ENCODE results near the gene SRMS. TPM values are rescaled to one million over a fixed set of nuclear protein-coding genes. Genes with fewer than 3 reads are reported as not detected.
A peak's percentile ranks its signal among the peaks of the same experiment; 100 is the strongest.

SRMS gene
- total RNA-seq, 1 experiment from 2014 or later, result 0.22 TPM

- no peaks in the 10 kb centered on the region for H4K20me1 ChIP-seq (ENCODE audit: low read length)
- 0 out of 2 replicates have a peak overlapping the region, but pooled peaks have one; percentile 5 for H3K4me2 ChIP-seq (ENCODE audit: low read length)
- H3K27ac ChIP-seq (ENCODE audit: low read length), result no peak overlapping the region
- no peaks in the 10 kb centered on the region for H3K9me3 ChIP-seq (ENCODE audit: low read length)
- no peak overlapping the region for H3K9ac ChIP-seq (ENCODE audit: low read length)
- no peak for TF ChIP-seq CTCF (conservative IDR thresholded peaks at IDR 0.05; ENCODE audit: low read depth, low read length)
- no peak for TF ChIP-seq EZH2 (IDR thresholded peaks at IDR 0.05; ENCODE audit: low read length, unreplicated experiment)
- TF ChIP-seq EZH2phosphoT487 (IDR thresholded peaks at IDR 0.05; ENCODE audit: borderline replicate concordance, low read length), result no peak
- intact Hi-C loops (cut with micrococcal nuclease), result no loop called here
- 0 out of 2 replicates have a peak overlapping the region, but pooled peaks have one; percentile 21 for H2AFZ ChIP-seq (ENCODE audit: low read length)
- peaks cover 15% of the 10 kb centered on the region for H3K4me1 ChIP-seq (ENCODE audit: insufficient read depth, low read length)
- H3K27me3 ChIP-seq (ENCODE audit: low read length), result no peaks in the 10 kb centered on the region
- TSS peak; percentile 26 for BruUV-seq (replicated peaks)
- ChIA-PET CTCF (no interaction called here), POLR2A (ENCODE audit: unreplicated experiment) (no interaction called here)
- no peaks in the 10 kb centered on the region for H3K36me3 ChIP-seq (ENCODE audit: low read depth, low read length)
- no peaks in the 10 kb centered on the region for H3F3A ChIP-seq (ENCODE audit: low read length, unreplicated experiment)
- H3K9me2 ChIP-seq (replicated peaks; ENCODE audit: low read length), result no peaks in the 10 kb centered on the region
- H3K4me3 ChIP-seq (ENCODE audit: low read length), result no peak overlapping the region
- ATAC-seq (no peak), DNase-seq (peak; percentile 18)
- H3K79me2 ChIP-seq (ENCODE audit: low read length), result no peaks in the 10 kb centered on the region
These were observed 5.1 kb upstream of the SRMS start for GRCh38 chr20:63552481-63553249.

GRCh38 chr20:63551068-63551467 is 3.5 kb upstream of the SRMS start:
- no peaks in the 10 kb centered on the region for H3K9me2 ChIP-seq (replicated peaks; ENCODE audit: low read length)
- DNase-seq (no peak), ATAC-seq (no peak)
- no peaks in the 10 kb centered on the region for H3K36me3 ChIP-seq (ENCODE audit: low read depth, low read length)
- H2AFZ ChIP-seq (ENCODE audit: low read length), result no peak overlapping the region
- ChIA-PET POLR2A (ENCODE audit: unreplicated experiment) (no interaction called here), CTCF (no interaction called here)
- intact Hi-C loops (cut with micrococcal nuclease), result no loop called here
- H3K79me2 ChIP-seq (ENCODE audit: low read length), result no peaks in the 10 kb centered on the region
- H3K4me3 ChIP-seq (ENCODE audit: low read length), result no peak overlapping the region
- no peaks in the 10 kb centered on the region for H3K9me3 ChIP-seq (ENCODE audit: low read length)
- no peak for TF ChIP-seq EZH2phosphoT487 (IDR thresholded peaks at IDR 0.05; ENCODE audit: borderline replicate concordance, low read length)
- TF ChIP-seq CTCF (conservative IDR thresholded peaks at IDR 0.05; ENCODE audit: low read depth, low read length), result no peak
- no peak for TF ChIP-seq EZH2 (IDR thresholded peaks at IDR 0.05; ENCODE audit: low read length, unreplicated experiment)
- no peaks in the 10 kb centered on the region for H3F3A ChIP-seq (ENCODE audit: low read length, unreplicated experiment)
- no TSS peak for BruUV-seq (replicated peaks)
- H3K4me2 ChIP-seq (ENCODE audit: low read length), result no peak overlapping the region
- no peaks in the 10 kb centered on the region for H4K20me1 ChIP-seq (ENCODE audit: low read length)
- peaks cover 16% of the 10 kb centered on the region for H3K4me1 ChIP-seq (ENCODE audit: insufficient read depth, low read length)
- no peak overlapping the region for H3K27ac ChIP-seq (ENCODE audit: low read length)
- H3K9ac ChIP-seq (ENCODE audit: low read length), result no peak overlapping the region
- H3K27me3 ChIP-seq (ENCODE audit: low read length), result no peaks in the 10 kb centered on the region

GRCh38 chr20:63549679-63550282 is 2.2 kb upstream of the SRMS start:
- peaks cover 29% of the 10 kb centered on the region for H3K4me1 ChIP-seq (ENCODE audit: insufficient read depth, low read length)
- H3K79me2 ChIP-seq (ENCODE audit: low read length), result no peaks in the 10 kb centered on the region
- H3K9ac ChIP-seq (ENCODE audit: low read length), result no peak overlapping the region
- no peak overlapping the region for H2AFZ ChIP-seq (ENCODE audit: low read length)
- no peaks in the 10 kb centered on the region for H3K9me2 ChIP-seq (replicated peaks; ENCODE audit: low read length)
- H3K4me3 ChIP-seq (ENCODE audit: low read length), result no peak overlapping the region
- no peaks in the 10 kb centered on the region for H4K20me1 ChIP-seq (ENCODE audit: low read length)
- ChIA-PET POLR2A (ENCODE audit: unreplicated experiment) (no interaction called here), CTCF (no interaction called here)
- no peak for ATAC-seq
- no peak overlapping the region for H3K4me2 ChIP-seq (ENCODE audit: low read length)
- no TSS peak for BruUV-seq (replicated peaks)
- H3K27me3 ChIP-seq (ENCODE audit: low read length), result no peaks in the 10 kb centered on the region
- H3K36me3 ChIP-seq (ENCODE audit: low read depth, low read length), result no peaks in the 10 kb centered on the region
- intact Hi-C loops (cut with micrococcal nuclease), result no loop called here
- H3K9me3 ChIP-seq (ENCODE audit: low read length), result no peaks in the 10 kb centered on the region
- H3K27ac ChIP-seq (ENCODE audit: low read length), result no peak overlapping the region
- H3F3A ChIP-seq (ENCODE audit: low read length, unreplicated experiment), result no peaks in the 10 kb centered on the region
- no peak for DNase-seq
- TF ChIP-seq EZH2 (IDR thresholded peaks at IDR 0.05; ENCODE audit: low read length, unreplicated experiment) (no peak), CTCF (conservative IDR thresholded peaks at IDR 0.05; ENCODE audit: low read depth, low read length) (no peak), EZH2phosphoT487 (IDR thresholded peaks at IDR 0.05; ENCODE audit: borderline replicate concordance, low read length) (no peak)

All from PC-3 (cell line).